ENCODE measurements around the gene LPP. TPM values are rescaled to one million over a fixed set of nuclear protein-coding genes. Genes with fewer than 3 reads are reported as not detected.

LPP gene
- total and polyA plus RNA-seq, 2 donors (not counting 1 experiment from before 2014, with no cell fraction given), result 7.6 to 81.7 TPM

- CTCF ChIA-PET, result interaction anchor here (1.2 to 1.5 kb wide), 2 partner anchors 307 to 535 kb away, joined by 3 to 4 read pairs; no protein-coding TSS in a partner anchor
- ATAC-seq (ENCODE audit: low read depth), result no peak
- H3K27me3 ChIP-seq (replicated peaks in 1 of 4; ENCODE audit: control extremely low read depth in 1 of 4, control insufficient read depth in 3 of 4, insufficient read depth in 4 of 4, low read length in 3 of 4), result no peaks in the 10 kb centered on the region
Measured at GRCh38 chr3:188282871-188283270, 128.9 kb downstream of the LPP start.

GRCh38 chr3:188283347-188283746 is 129.4 kb downstream of the LPP start:
- TF ChIP-seq CTCF (IDR thresholded peaks at IDR 0.05) (no peak), EZH2 (IDR thresholded peaks at IDR 0.05; ENCODE audit: borderline replicate concordance, insufficient read depth, low read depth, low read length, poor library complexity, severe bottlenecking) (no peak)
- ATAC-seq (ENCODE audit: low read depth) (no peak), DNase-seq (no peak)
- peaks cover 8 to 13% of the 10 kb centered on the region in 2 donors for H3K4me1 ChIP-seq (ENCODE audit: control insufficient read depth in 2 of 2, insufficient read depth in 2 of 2, low read length in 2 of 2)
- CTCF ChIA-PET, result interaction anchor here (1.2 to 1.5 kb wide), 2 partner anchors 308 to 536 kb away, joined by 3 to 4 read pairs; no protein-coding TSS in a partner anchor
- peaks cover 27% of the 10 kb centered on the region for H3K79me2 ChIP-seq (ENCODE audit: control insufficient read depth, insufficient read depth, low read length)
- no peaks in the 10 kb centered on the region for H4K20me1 ChIP-seq (ENCODE audit: control insufficient read depth, insufficient read depth, low read length, poor library complexity, severe bottlenecking)
- no peak overlapping the region for H2AFZ ChIP-seq (ENCODE audit: insufficient read depth, low read depth, low read length, poor library complexity, severe bottlenecking)
- peaks cover 49% of the 10 kb centered on the region for H3K4me1 Mint-ChIP-seq
- no peaks in the 10 kb centered on the region for H3K36me3 ChIP-seq (replicated peaks in 1 of 2; ENCODE audit: control extremely low read depth in 1 of 2, control insufficient read depth in 1 of 2, extremely low read depth in 1 of 2, insufficient read depth in 2 of 2, low read length in 1 of 2)
- H3K27ac Mint-ChIP-seq, result no peak overlapping the region
- no peak overlapping the region for H3K9ac ChIP-seq (ENCODE audit: low read length)
- H3K27ac ChIP-seq (ENCODE audit: low read length in 2 of 2), result no peak overlapping the region
- intact Hi-C loops (cut with micrococcal nuclease), result no loop called here
- no peaks in the 10 kb centered on the region for H3K27me3 ChIP-seq (replicated peaks in 1 of 4; ENCODE audit: control extremely low read depth in 1 of 4, control insufficient read depth in 3 of 4, insufficient read depth in 4 of 4, low read length in 3 of 4)
- WGBS (ENCODE audit: insufficient coverage), result 100% methylated on average over 3 of the region's 4 CpGs
- H3K4me3 Mint-ChIP-seq, result no peak overlapping the region
- no peaks in the 10 kb centered on the region for H3K9me3 ChIP-seq (ENCODE audit: control extremely low read depth in 1 of 3, control insufficient read depth in 2 of 3, insufficient read depth in 1 of 3, low read length in 2 of 3)
- no peaks in the 10 kb centered on the region for H3K9me3 Mint-ChIP-seq (ENCODE audit: insufficient read depth)
- POLR2A ChIA-PET, result no interaction called here
- no peak overlapping the region for H3K4me2 ChIP-seq (replicated peaks; ENCODE audit: low read depth, low read length, poor library complexity, severe bottlenecking)
- no peak overlapping the region for H3K4me3 ChIP-seq (ENCODE audit: control extremely low read depth in 1 of 5, extremely low read depth in 1 of 5, insufficient read depth in 1 of 5, low read depth in 2 of 5, low read length in 4 of 5)
- no peaks in the 10 kb centered on the region for H3K27me3 Mint-ChIP-seq

More at GRCh38 chr3:188282871-188283270, 128.9 kb downstream of the LPP start:
- DNase-seq, result no peak
- Histone ChIP-seq H3K4me3 (ENCODE audit: control extremely low read depth in 1 of 5, extremely low read depth in 1 of 5, insufficient read depth in 1 of 5, low read depth in 2 of 5, low read length in 4 of 5) (no peak overlapping the region), H3K4me2 (replicated peaks; ENCODE audit: low read depth, low read length, poor library complexity, severe bottlenecking) (no peak overlapping the region), H3K4me1 (ENCODE audit: control insufficient read depth in 2 of 2, insufficient read depth in 2 of 2, low read length in 2 of 2) (peaks cover 8 to 9% of the 10 kb centered on the region in 2 donors), H3K9me3 (ENCODE audit: control extremely low read depth in 1 of 3, control insufficient read depth in 2 of 3, insufficient read depth in 1 of 3, low read length in 2 of 3) (no peaks in the 10 kb centered on the region), H3K36me3 (replicated peaks in 1 of 2; ENCODE audit: control extremely low read depth in 1 of 2, control insufficient read depth in 1 of 2, extremely low read depth in 1 of 2, insufficient read depth in 2 of 2, low read length in 1 of 2) (no peaks in the 10 kb centered on the region), H4K20me1 (ENCODE audit: control insufficient read depth, insufficient read depth, low read length, poor library complexity, severe bottlenecking) (no peaks in the 10 kb centered on the region), H3K27ac (ENCODE audit: low read length in 2 of 2) (no peak overlapping the region), H3K79me2 (ENCODE audit: control insufficient read depth, insufficient read depth, low read length) (peaks cover 29% of the 10 kb centered on the region), H3K9ac (ENCODE audit: low read length) (no peak overlapping the region), H2AFZ (ENCODE audit: insufficient read depth, low read depth, low read length, poor library complexity, severe bottlenecking) (no peak overlapping the region)
- intact Hi-C loops (cut with micrococcal nuclease), result no loop called here
- Mint-ChIP-seq H3K27ac (no peak overlapping the region), H3K4me1 (peaks cover 46% of the 10 kb centered on the region), H3K9me3 (ENCODE audit: insufficient read depth) (no peaks in the 10 kb centered on the region), H3K27me3 (no peaks in the 10 kb centered on the region), H3K4me3 (no peak overlapping the region)
- TF ChIP-seq CTCF (IDR thresholded peaks at IDR 0.05) (no peak), EZH2 (IDR thresholded peaks at IDR 0.05; ENCODE audit: borderline replicate concordance, insufficient read depth, low read depth, low read length, poor library complexity, severe bottlenecking) (no peak)
- POLR2A ChIA-PET, result no interaction called here
